GM18873 (cell line): Measurements from ENCODE around the gene S100A9.

Experiments
- ATAC-seq: cut with Tn5 transposase; IDR thresholded peaks from one replicate; pipeline ENCODE4 v1.9.1; 2021; ENCODE audit warnings: mild to moderate bottlenecking, moderate library complexity, moderate number of reproducible peaks; ENCODE audit not compliant: unreplicated experiment, low FRiP score

Gene S100A9

GRCh38 chr1:153386500-153386901, 28.8 kb downstream of the S100A9 start:
- ATAC-seq = no peak

GRCh38 chr1:153387001-153387400, 29.3 kb downstream of the S100A9 start:
- no peak for ATAC-seq

- ATAC-seq = no peak
Observed at GRCh38 chr1:153387785-153388184, 30.1 kb downstream of the S100A9 start.

GRCh38 chr1:153389401-153389800, 31.7 kb downstream of the S100A9 start:
- no peak for ATAC-seq

GRCh38 chr1:153389973-153390879, 32.6 kb downstream of the S100A9 start:
- ATAC-seq = no peak

- ATAC-seq = no peak
Observed at GRCh38 chr1:153390938-153391710, 33.5 kb downstream of the S100A9 start, which contains the start of gene S100A8. TSS of gene S100A8 (minus strand) at chr1:153391073. CDS start at chr1:153390535, 538 bp downstream.

GRCh38 chr1:153392258-153392657, 34.6 kb downstream of the S100A9 start:
- ATAC-seq = no peak

GRCh38 chr1:153392822-153393221, 35.2 kb downstream of the S100A9 start:
- no peak for ATAC-seq

GRCh38 chr1:153393926-153394325, 36.3 kb downstream of the S100A9 start:
- ATAC-seq = no peak

- no peak for ATAC-seq
Observed at GRCh38 chr1:153394391-153394790, 36.7 kb downstream of the S100A9 start.

- no peak for ATAC-seq
Observed at GRCh38 chr1:153395136-153395685, 37.6 kb downstream of the S100A9 start.

- ATAC-seq = no peak
Observed at GRCh38 chr1:153395776-153396175, 38.1 kb downstream of the S100A9 start.

GRCh38 chr1:153396461-153396860, 38.8 kb downstream of the S100A9 start:
- no peak for ATAC-seq

GRCh38 chr1:153397051-153397923, 39.6 kb downstream of the S100A9 start:
- ATAC-seq = no peak

- ATAC-seq = no peak
Observed at GRCh38 chr1:153397924-153398651, 40.4 kb downstream of the S100A9 start.

- no peak for ATAC-seq
Observed at GRCh38 chr1:153399401-153400055, 41.9 kb downstream of the S100A9 start.

- ATAC-seq = no peak
Observed at GRCh38 chr1:153400244-153400643, 42.6 kb downstream of the S100A9 start.

GRCh38 chr1:153401461-153401860, 43.8 kb downstream of the S100A9 start:
- no peak for ATAC-seq

GRCh38 chr1:153402226-153402625, 44.6 kb downstream of the S100A9 start:
- no peak for ATAC-seq
